DOHH2 (cell line): Measurements from ENCODE around the gene PDE8B.

Experiments used
- EZH2phosphoT487 ChIP-seq: fragments of 200-600 bp; sonication (generic); IDR thresholded peaks from 2 replicates; pipeline ENCODE4 v1.6.1; 2017; ENCODE audit warnings: borderline replicate concordance, mild to moderate bottlenecking, antibody characterized with exemption, low read length, moderate library complexity, mixed read lengths
- TF ChIP-seq, protein P1 (sequence below): fragments of 200-600 bp; sonication (generic); IDR thresholded peaks from one replicate; pipeline ENCODE4 v1.5.1; 2014; ENCODE audit warnings: antibody characterized with exemption, mild to moderate bottlenecking, low read depth, low read length; ENCODE audit not compliant: poor library complexity, severe bottlenecking

DNA sequence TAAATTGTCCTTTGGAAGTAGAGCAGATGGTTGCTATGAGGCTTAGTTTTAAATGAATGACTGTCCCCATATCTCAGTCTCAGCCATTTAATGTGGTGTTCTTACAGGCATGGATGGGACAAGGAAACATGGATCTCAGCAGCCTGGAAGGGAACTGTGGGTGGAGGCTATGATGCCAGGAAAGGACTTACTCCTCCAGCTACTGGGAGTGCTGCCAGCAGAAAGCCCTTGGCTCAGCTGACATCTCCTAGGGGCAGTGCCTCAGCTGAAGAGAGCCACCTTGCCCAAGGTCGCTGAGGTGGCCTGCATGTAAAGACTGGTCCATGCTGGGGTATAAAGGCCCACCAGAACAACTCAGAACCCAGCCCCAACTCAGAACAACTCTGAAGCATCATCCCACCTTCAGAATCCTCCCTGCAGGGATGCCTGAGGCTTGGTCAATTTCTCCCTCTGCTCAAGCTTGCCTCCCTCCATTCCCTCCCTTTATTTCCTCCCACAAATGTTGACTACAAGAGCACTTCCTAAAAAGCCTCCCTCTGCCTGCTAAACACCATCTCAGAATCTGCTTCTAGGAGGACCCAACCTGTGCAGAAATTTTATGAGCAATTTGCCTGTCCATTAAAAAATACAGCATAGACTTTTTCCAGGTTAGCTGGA lies 1.8 kb upstream of the PDE8B start:
- TF ChIP-seq, protein P1, sequence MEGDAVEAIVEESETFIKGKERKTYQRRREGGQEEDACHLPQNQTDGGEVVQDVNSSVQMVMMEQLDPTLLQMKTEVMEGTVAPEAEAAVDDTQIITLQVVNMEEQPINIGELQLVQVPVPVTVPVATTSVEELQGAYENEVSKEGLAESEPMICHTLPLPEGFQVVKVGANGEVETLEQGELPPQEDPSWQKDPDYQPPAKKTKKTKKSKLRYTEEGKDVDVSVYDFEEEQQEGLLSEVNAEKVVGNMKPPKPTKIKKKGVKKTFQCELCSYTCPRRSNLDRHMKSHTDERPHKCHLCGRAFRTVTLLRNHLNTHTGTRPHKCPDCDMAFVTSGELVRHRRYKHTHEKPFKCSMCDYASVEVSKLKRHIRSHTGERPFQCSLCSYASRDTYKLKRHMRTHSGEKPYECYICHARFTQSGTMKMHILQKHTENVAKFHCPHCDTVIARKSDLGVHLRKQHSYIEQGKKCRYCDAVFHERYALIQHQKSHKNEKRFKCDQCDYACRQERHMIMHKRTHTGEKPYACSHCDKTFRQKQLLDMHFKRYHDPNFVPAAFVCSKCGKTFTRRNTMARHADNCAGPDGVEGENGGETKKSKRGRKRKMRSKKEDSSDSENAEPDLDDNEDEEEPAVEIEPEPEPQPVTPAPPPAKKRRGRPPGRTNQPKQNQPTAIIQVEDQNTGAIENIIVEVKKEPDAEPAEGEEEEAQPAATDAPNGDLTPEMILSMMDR, result no peak
- TF ChIP-seq EZH2phosphoT487, result no peak
